OCI-LY3 (cell line): ENCODE results near the gene DDI2.

ENCODE experiments used
- H2AFZ ChIP-seq: fragments of 200-600, 300-600 bp; shearing (Covaris generic); 2 replicates; pipeline ENCODE4 v1.6.0; 2014; ENCODE audit warnings: antibody characterized with exemption, low read depth, low read length
- H3K27ac ChIP-seq: fragments of 200-600, 300-600 bp; sonication (generic); 2 replicates; pipeline ENCODE4 v1.5.1; 2014; ENCODE audit warnings: mild to moderate bottlenecking, low read length, moderate library complexity, mixed read lengths
- H3K27me3 ChIP-seq: fragments of 200-600, 300-600 bp; sonication (generic); 2 replicates; pipeline ENCODE4 v1.6.1; 2014; ENCODE audit warnings: low read depth, low read length, mixed read lengths
- H3K36me3 ChIP-seq: fragments of 200-600, 300-600 bp; sonication (generic); replicated peaks from 2 replicates; pipeline ENCODE3; 2014; ENCODE audit warnings: low read depth, low read length, mixed read lengths
- H3K4me1 ChIP-seq: fragments of 300-600, 200-600 bp; sonication (generic); 2 replicates; pipeline ENCODE4 v1.6.1; 2014; ENCODE audit warnings: low read length, mixed read lengths
- H3K4me2 ChIP-seq: fragments of 200-600, 300-600 bp; sonication (generic); 2 replicates; pipeline ENCODE4 v1.6.1; 2014; ENCODE audit warnings: low read length, mixed read lengths
- H3K4me3 ChIP-seq: fragments of 300-600, 200-600 bp; sonication (generic); 2 replicates; pipeline ENCODE4 v1.5.1; 2014; ENCODE audit warnings: antibody characterized with exemption, mild to moderate bottlenecking, low read length, moderate library complexity
- H3K79me2 ChIP-seq: fragments of 300-600, 200-600 bp; shearing (Covaris generic); 2 replicates; pipeline ENCODE4 v1.6.1; 2014; ENCODE audit warnings: mild to moderate bottlenecking, low read length, mixed read lengths
- H3K9ac ChIP-seq: fragments of 300-600, 200-600 bp; shearing (Covaris generic); 2 replicates; pipeline ENCODE4 v1.6.0; 2014; ENCODE audit warnings: mild to moderate bottlenecking, low read length, moderate library complexity
- H3K9me3 ChIP-seq: fragments of 200-600, 300-600 bp; shearing (Covaris generic); 2 replicates; pipeline ENCODE4 v1.6.1; 2014; ENCODE audit warnings: low read length, mixed read lengths; ENCODE audit not compliant: insufficient read depth
- H4K20me1 ChIP-seq: fragments of 200-600, 300-600 bp; sonication (generic); 2 replicates; pipeline ENCODE4 v1.6.1; 2016; ENCODE audit warnings: low read length, mixed read lengths; ENCODE audit not compliant: insufficient read depth
- EZH2phosphoT487 ChIP-seq: fragments of 200-600 bp; shearing (Covaris generic); IDR thresholded peaks from 2 replicates; pipeline ENCODE4 v1.6.1; 2018; ENCODE audit warnings: antibody characterized with exemption, mixed run types, low read depth
- TF ChIP-seq, protein P1 (sequence below): fragments of 200-600, 300-600 bp; sonication (generic); IDR thresholded peaks from 2 replicates; pipeline ENCODE4 v1.5.1; 2014; ENCODE audit warnings: antibody characterized with exemption, low read length, low read depth

Gene DDI2

DNA sequence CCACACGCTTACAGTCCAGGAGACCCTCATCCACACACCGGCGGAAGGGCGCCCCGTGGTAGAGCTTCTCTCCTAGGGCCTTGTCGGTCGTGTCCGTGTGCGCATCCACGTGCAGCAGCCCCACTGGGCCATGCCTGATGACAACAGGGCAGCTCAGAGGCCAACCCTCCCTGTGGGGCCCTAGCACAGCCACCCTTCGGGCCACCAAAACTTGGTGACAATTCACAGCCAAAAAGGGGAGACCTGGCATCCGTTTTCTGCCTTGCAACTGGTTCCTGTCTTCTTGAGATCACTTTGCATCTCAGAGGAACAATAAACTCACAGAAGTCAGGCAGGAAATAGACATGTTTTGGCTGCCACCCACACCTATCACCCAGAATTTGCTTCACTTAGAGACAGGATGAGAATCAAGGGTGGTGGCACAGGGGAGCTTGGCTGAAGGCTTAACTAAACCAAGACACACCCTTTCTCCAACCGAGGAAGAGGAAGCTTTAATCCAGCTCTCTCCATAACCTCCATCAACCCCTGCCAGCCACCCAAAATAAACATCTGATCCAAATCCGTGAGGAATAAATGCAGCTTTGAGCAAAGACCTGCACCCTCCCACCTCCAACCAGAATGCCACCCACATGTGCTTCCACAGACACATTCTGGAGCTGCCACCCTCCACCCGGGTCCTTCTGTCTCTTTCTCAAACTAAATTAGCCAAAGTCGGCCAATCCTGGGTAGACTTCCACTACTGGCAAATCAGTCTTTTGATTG, 38.2 kb upstream of the DDI2 start:
- Histone ChIP-seq H3K4me3 (no peak overlapping the region), H3K4me2 (no peak overlapping the region), H3K27ac (no peak overlapping the region), H2AFZ (no peak overlapping the region), H4K20me1 (no peaks in the 10 kb centered on the region), H3K9ac (no peak overlapping the region), H3K36me3 (no peaks in the 10 kb centered on the region), H3K9me3 (no peaks in the 10 kb centered on the region), H3K4me1 (no peaks in the 10 kb centered on the region), H3K79me2 (no peaks in the 10 kb centered on the region), H3K27me3 (no peaks in the 10 kb centered on the region)
- TF ChIP-seq, protein P1, sequence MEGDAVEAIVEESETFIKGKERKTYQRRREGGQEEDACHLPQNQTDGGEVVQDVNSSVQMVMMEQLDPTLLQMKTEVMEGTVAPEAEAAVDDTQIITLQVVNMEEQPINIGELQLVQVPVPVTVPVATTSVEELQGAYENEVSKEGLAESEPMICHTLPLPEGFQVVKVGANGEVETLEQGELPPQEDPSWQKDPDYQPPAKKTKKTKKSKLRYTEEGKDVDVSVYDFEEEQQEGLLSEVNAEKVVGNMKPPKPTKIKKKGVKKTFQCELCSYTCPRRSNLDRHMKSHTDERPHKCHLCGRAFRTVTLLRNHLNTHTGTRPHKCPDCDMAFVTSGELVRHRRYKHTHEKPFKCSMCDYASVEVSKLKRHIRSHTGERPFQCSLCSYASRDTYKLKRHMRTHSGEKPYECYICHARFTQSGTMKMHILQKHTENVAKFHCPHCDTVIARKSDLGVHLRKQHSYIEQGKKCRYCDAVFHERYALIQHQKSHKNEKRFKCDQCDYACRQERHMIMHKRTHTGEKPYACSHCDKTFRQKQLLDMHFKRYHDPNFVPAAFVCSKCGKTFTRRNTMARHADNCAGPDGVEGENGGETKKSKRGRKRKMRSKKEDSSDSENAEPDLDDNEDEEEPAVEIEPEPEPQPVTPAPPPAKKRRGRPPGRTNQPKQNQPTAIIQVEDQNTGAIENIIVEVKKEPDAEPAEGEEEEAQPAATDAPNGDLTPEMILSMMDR: no peak
- no peak for TF ChIP-seq EZH2phosphoT487

GRCh38 chr1:15579683-15580047, 37.6 kb upstream of the DDI2 start:
- Histone ChIP-seq H4K20me1 (no peaks in the 10 kb centered on the region), H3K4me1 (no peaks in the 10 kb centered on the region), H3K27ac (no peak overlapping the region), H2AFZ (no peak overlapping the region), H3K9me3 (no peaks in the 10 kb centered on the region), H3K27me3 (no peaks in the 10 kb centered on the region), H3K4me2 (no peak overlapping the region), H3K79me2 (no peaks in the 10 kb centered on the region), H3K9ac (no peak overlapping the region), H3K36me3 (no peaks in the 10 kb centered on the region), H3K4me3 (no peak overlapping the region)
- TF ChIP-seq, protein P1: no peak
- TF ChIP-seq EZH2phosphoT487: no peak

- H3K27ac ChIP-seq: no peak overlapping the region
Measured at GRCh38 chr1:15583016-15583706, 34.1 kb upstream of the DDI2 start.

More at GRCh38 chr1:15583016-15583706, 34.1 kb upstream of the DDI2 start:
- TF ChIP-seq, protein P1: no peak
- no peak for TF ChIP-seq EZH2phosphoT487
- H3K36me3 ChIP-seq: no peaks in the 10 kb centered on the region
- H3K4me2 ChIP-seq: no peak overlapping the region
- no peaks in the 10 kb centered on the region for H3K4me1 ChIP-seq
- H2AFZ ChIP-seq: no peak overlapping the region
- H3K4me3 ChIP-seq: no peak overlapping the region
- no peaks in the 10 kb centered on the region for H3K27me3 ChIP-seq
- H3K79me2 ChIP-seq: no peaks in the 10 kb centered on the region
- no peak overlapping the region for H3K9ac ChIP-seq
- no peaks in the 10 kb centered on the region for H3K9me3 ChIP-seq
- no peaks in the 10 kb centered on the region for H4K20me1 ChIP-seq
